NCI-H524 treated with DMSO at 0.1 percent for 48 hours (cell line): ENCODE measurements around the gene NHS.

ENCODE experiments used
- DNase-seq: peaks from one replicate; lab custom pipeline; 2025; lab: John Stamatoyannopoulos, UW

Gene NHS

DNA sequence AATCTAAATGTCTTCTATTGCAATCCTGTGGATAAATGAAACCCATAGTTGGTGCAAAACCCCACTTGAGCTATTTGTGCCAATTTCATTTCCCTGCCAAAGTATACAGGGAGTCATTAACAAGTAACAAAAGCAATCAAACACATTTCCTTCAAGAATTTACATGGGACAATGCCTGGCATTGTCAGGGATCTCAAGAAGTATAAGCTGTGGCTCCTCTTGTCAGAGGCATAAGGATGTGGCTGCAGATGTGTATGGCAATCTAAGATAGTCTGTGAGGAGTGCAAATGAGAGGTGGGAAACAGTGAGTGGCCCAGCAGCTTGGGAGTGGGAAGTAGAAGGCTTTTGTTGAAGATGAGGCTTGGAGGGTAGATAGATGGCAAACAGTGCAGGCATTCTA is 304.3 kb downstream of the NHS start:
- no peak for DNase-seq

DNA sequence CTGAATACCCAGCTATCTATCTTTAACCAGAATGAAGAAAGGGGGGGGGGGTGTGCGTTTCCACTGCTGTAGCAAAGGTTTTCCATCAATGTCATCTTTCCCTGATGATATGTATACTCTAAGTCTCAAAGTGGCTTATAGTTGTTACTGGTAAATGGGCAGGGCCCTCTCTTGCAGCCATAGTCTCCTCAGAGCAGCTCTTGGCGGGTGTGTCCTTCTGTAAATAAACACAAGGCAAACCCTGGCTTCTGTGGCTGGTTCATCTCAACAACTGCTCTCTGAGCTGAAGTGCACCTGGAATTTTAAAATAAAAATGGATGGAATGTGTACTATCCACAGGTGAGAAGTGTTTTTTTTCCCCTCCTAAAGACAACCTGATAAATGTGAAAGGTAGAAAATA is 304.8 kb downstream of the NHS start:
- DNase-seq: no peak

DNA sequence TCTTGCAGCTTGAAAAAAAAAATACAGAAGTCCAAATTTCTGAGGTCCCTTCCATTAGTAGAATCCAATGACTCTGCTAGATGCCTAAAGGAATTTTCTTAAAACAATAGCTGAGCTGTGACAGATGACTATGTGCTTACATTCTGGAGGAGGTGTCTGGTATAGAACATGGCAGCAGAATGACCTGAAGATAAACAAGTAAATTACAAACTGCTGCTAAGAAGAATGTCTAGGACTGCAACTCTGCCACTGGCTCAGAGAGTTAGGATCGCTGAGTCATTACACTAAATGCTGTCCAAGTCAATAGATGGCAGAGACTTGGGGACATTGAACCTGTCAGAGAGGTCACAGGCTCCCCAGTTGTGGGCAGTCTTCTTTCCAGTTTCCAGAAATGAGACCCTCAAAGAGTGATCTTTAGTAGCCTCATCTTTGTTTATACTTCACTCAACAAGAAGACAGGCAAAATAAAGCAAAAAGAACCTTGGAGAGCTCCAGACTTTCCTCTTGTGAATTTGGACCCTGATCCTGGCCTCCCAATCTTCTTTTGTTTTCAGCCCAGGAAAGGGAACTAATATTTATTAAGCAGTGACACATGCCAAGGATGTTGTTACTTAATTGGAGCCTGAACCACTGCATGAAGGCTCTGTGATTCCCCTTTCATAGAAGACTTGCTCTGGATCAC is 305.9 kb downstream of the NHS start:
- DNase-seq: no peak

DNA sequence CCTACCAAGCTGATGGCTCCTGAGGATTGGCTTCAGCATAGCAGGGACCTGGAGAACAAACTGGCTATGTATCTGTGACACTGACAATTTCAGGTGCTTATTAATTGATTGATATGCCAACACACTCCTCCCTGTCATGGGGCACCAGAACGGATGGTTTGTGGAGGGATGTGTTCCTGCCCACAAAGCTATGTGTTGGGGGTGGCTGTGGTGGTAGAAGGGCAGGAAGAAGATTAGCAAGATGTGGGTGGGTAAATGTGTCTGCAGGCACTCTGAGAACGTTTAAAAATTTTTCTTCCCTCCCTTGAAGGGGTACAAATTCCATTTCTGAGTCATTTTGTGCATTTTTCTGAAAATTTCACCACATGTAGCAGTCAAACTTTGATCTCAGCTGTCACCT is 307.3 kb downstream of the NHS start:
- DNase-seq: no peak

DNA sequence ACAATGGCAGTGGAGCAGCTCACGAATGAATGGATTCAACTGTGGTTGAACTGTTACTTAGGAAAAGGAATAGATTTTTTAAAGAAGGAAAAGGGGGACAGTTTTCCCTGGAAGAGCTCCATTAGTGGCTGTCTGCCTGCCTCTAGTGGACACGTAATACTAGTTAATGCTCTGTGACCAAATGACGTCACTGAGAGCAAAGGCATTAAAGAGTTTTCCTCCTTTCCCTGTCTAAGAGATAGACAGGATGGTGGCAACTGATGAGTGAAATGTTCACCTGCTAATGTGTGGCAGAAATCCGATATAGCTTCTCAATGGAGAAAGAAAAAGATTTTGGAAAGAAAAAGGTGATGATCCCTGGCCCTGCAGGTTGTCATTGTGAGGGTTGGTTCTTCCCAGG is 310.0 kb downstream of the NHS start:
- no peak for DNase-seq

DNA sequence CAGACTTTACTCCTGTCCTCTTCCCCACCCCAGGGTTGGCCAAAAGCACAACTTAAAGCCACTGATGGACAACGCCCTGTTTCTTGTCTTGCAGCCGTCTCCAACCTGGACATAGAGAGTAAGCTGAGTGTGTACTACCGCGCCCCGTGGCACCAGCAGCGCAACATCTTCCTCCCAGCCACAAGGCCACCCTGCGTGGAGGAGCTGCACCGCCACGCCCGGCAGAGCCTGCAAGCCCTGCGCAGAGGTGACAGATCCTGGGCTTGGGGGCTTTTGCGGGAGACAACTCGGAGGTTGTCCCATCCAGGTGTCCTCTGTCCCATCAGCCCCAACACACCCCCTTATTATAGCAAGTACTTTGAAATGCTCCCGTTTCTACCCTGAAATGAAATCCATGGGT is 312.6 kb downstream of the NHS start:
- no peak for DNase-seq

DNA sequence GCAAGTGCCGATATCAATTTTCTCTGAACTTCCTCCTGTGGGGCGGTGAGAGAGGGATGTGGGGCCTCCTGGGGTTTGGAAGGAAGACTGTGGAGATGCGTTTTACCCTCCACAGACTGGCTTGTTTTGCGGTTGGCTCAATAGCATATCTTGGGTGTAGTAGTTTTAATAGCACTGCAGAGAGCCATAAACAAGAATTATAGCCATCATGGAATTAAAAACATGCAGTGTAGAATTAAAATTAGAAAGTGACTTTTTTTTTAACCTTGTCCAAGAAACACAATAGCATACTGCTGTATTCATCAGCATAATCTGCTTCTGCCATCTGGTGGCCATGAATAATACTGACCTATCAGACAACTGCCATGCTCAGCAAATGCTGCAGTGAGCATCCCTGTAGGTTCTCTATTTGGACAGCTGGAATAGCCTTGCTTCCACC is 315.0 kb downstream of the NHS start:
- DNase-seq: no peak

DNA sequence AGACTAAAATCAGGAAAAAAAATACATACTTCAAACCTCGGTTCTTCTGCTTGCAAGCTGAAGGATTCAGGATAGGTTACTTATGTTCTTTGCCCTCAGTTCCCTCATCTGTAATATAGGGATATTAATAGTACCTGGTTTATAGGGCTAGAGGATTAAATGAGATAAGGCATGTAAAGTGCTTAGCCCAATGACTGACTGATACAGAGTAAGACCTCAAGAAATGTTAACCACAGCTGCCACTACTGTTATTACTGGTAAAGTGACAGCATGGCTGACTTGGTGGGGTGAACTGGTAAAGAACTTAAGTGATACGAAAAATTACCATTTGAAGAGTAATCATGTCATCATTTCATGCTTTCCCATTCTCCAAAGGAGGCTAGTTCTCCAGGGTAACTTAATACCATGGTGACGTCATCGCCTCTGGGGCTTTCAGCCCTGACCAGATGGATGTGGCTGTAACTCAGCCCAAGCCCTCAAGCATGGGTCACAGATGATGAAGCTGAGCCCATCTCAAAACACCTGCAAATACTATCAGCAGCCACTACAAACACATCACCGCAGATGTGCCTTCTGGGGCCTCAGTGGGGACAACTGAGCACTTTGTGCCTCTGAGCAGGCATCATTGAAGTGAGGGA is 317.8 kb downstream of the NHS start:
- DNase-seq: peak; percentile 56

DNA sequence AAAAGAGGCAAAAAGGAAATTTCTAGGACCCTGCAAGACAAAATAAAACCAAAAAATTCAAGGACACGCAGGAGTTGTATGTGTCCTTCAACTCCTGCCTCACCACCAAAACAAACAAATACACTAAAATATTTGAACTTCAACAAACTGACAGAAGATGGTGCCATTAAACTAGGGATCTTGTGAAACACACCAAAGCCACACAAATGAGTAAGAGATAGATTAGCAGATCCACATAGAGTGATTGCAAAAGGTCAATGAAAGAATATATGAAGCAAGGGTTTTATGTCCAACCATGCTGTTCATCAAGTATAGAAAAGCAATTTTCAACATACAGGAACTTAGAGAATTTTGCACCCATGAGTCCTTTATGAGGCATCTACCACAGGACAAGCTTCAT is 322.2 kb downstream of the NHS start:
- DNase-seq: no peak

DNA sequence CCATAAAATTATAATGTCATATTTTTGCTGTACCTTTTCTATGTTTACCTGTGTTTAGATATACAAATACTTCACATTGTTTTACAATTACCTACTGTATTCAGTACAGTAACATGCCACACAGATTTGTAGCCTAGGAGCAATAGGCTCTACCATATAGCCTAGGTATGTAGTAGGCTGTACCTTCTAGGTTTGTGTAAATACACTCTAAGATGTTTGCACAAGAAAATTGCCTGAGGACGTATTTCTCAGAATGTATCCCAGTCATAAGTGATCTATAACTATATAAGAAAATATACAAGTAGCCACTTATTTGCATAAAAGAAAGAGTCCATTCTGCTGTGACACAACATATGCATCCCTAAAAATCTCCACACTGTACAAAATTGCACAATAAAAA is 326.0 kb downstream of the NHS start:
- no peak for DNase-seq

DNA sequence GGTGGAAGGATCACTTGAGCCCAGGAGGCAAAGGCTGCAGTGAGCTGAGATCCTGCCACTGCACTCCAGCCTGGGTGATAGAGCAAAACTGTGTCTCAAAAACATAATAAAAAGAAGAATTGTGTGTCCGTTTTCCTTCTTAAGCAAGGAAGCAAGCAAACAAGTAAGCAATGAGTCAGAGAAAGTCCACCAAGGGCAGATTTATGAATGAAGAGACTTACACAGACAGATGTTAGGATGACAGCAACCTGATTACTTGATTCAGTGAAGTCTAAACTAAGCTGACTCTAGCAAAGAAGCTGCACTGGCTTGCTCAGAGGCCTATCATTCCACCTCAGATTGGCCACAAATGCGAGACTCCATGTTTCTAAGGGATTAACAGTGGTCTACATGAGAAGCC is 328.2 kb downstream of the NHS start:
- DNase-seq: no peak

DNA sequence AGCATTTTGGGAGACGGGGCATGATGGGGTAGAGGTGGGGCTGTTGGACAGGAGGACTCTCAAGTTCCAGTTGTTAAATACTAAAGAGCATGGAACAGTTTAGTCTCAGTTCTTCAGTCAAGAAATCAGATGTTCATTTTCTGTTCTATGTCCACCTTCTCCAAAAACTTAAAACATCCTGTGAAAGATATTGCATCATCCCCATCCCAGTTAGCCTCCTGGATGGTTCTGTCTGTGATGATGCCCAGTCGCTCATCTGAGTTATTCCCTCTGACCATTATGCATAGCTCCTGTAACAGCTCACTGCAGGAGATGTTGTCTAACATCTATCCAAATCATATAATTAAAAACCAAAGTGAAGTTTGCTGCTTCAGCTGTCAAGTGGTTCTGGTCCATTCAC is 330.2 kb downstream of the NHS start:
- no peak for DNase-seq

DNA sequence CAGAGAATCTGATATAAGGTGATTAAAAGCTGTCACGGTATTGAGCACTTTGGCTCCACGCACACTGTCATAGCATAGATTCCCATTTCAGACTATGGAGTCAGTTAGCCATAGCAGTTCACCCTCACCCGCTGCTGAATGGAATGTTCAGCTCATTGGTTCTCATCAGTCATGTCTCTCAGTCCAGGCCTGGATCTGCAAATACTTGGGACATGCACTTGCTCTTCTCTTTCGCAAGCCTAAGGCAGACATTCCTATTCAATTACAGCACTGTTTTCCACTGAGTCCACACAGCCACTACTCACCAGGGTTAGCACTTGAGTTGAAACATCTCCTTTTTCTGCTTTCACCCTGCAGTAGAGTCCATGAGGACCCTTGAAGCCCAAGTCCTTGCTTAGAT is 331.7 kb downstream of the NHS start:
- DNase-seq: no peak

DNA sequence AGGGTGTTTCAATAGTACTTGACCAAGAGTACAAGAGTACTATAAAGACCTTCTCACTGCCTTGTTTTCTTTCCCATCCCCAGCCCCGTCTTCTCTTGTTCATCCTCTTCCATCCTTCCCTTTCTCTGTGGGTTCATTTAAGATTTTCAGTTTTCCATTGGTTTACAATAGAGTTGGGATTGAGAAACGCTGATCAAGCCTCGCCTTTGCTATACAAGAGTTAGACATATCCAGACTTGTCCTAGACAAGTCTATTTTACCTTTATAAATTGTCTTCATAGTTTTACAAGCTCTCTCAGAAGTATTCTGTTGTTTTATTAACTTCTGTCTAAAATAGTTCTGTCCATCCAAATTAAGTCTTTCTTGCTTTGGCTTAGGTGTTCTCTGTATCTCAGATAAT is 332.7 kb downstream of the NHS start:
- no peak for DNase-seq

DNA sequence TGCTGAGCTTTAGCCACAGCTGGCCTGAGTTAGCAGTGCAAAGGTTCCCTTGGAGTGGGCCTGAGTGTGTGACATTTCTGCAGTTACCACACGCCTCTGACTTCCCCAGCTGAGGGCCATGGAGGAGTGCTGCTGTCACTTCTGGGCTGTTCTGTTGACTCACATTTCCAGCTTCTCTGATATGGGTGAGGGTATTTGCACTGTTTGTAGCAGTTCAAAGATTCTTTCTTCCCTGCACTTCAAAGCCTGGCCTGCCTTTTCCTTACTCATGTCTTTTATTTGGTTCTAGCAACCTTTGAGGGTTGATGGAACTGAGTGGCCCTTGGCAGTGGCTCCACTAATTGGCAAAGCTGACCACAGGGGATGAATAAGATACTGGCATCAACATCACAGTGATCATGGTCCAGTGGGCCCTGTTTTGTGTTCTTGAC is 335.9 kb downstream of the NHS start:
- no peak for DNase-seq

DNA sequence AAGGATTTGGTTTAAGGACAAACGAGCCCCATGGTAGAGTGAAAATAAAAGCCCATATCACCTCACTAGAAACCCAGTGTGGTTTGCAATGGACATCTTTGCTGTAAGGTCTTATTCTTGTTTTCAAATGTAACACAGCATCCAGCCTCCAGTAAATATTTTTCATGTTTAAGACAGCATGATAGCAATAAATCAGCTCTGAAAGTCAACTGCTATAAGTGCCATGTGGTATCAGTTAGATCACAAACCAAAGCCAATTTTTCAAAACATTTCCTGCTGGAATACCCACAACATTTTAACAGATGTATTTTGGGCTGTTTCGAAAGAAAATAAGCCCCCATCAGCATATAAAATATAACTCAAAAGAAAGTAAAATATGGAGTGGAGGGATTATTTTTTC is 338.3 kb downstream of the NHS start:
- DNase-seq: no peak

DNA sequence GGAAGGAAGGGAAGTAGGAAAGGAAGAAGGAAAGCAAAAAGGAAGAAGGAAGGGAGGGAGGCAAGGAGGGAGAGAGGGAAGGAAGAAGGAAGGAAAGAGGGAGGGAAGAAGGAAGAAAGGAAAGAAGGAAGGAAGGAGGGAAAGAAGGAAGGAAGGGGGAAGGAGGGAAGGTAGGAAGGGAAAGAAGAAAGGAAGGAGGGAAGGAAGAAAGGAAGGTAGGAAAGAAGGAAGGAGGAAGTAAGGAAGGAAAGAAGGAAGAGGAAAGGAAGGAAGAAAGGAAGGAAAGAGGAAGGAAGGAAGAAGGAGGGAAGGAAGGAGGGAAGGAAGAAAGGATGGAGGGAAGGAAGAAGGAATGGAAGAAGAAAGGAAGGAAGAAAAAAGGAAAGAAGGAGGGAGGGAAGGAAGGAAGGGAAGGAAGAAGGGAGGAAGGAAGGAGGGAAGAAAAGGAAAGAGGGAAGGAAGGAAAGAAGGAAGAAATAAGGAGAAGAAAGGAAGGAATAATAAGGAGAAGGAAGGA is 343.7 kb downstream of the NHS start:
- no peak for DNase-seq

DNA sequence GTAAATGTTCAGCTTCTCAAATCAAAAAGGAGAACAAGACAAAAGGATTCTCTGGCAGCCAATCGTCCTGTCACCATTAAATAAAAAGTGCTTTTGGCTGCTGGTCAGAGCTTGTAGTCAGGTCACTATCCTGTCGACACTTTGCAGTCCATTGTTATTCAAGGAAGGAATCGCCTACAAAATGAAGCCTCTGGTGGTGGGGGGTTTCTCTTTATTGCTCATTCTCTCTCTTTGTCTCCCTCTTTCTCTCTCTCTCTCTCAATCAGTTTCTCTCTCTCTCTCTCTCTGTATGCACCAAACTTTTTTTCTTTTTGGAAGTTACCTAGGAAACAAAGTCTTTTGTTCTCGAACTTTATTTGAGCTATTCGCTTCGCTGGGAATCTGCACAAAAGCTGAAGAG is 344.7 kb downstream of the NHS start:
- DNase-seq: no peak

DNA sequence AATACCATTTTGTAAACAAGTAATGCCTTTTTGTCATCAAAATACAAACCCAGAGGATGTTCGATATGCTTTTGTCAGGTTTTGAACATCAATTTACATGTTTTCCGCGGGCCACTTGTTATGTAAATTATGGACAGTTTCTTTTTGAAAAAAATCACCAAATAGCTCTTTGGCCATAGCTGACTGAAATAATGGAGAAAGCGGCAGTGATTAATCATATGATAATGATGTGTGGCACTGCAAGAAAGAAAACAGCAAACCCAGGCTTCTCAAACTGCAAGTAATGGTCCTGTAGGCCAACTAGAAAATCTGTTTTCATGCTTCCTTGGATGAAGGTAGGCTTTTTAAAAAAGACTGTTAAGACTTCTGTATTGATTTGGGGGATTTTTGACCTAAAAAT is 346.7 kb downstream of the NHS start:
- no peak for DNase-seq

DNA sequence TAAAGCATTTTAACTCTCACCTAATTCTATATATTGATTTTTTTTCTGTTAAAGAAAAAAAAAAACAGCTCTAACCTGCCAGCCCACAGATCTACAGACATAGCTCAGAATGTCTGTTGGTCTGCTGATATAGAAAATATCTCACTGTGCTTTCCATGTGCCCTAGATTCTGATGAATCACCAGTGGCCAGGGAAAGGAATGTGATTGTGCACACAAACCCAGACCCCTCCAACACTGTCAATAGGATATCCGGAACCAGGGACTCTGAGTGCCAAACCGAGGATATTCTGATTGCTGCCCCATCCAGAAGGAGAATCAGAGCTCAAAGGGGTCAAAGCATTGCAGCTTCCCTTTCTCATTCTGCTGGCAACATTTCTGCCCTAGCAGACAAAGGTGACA is 350.2 kb downstream of the NHS start:
- no peak for DNase-seq

DNA sequence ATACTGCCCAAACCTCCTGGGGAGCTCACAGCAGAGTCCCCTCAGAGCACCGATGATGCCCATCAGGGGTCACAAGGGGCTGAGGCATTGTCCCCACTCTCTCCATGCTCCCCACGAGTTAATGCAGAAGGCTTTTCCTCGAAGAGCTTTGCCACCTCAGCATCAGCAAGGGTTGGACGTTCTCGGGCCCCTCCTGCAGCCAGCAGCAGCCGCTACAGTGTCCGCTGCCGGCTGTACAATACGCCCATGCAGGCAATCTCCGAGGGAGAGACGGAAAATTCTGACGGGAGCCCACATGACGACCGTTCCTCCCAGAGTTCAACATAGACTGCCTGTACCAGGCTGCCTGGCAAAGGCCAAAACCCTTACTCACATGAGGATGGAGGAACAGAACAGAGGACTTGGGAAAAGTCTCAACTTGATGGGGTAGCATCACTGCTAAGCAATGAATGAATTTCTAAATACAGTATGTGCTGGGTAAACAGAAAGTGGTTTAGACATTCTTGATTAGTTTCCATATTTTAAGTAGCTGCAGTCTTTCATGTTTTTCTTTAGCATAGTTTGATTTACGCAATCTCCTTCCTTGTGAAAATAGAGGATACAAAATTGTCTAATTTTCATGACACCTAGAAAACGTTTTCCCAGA is 357.3 kb downstream of the NHS start:
- no peak for DNase-seq

DNA sequence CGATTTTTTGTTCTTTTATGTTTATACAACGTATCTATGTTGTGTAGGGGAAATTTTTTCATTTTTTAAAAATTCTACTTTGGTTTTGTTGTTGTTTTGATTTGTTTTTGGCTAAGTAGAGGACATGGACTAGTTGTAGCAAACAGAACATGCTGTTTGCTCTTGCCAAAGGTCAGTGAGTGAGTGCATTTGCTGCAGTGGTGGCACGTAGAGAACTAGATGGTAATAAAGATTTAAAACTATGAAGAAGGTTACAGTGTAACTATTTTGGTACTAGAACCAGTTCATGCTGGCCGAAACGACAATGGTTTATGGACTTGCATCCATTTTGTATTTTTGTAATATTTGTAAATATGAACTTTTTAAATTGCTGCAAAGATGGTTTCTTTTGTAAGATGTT is 360.4 kb downstream of the NHS start:
- no peak for DNase-seq

DNA sequence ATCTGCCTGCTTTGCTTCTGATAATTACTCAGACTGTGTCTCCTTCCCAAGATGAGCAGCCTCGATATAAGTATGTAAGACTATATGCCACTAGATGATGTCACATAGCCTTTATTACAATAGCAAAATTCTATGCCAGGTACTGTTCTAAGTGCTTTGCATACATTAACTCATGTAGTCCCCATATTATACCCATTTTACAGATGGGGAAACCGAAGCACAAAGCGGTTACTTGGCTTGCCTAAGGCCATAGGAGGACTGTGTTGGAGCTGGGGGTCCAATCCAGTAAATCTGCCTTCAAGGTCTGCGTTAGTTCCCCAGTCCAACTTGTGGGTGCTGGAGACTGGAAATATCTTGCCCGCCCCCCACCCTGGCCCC is 361.5 kb downstream of the NHS start:
- no peak for DNase-seq
